ENCODE data around the gene RPA1.
"Not testable (repeated sequence)": the region's sequence is repeated elsewhere in the genome, so short reads cannot be mapped to it uniquely, and the experiment has no call there.

The RPA1 gene

GRCh38 chr17:1880851-1881630 lies 51.2 kb downstream of the RPA1 start:
- no peak for DNase-seq

DNA sequence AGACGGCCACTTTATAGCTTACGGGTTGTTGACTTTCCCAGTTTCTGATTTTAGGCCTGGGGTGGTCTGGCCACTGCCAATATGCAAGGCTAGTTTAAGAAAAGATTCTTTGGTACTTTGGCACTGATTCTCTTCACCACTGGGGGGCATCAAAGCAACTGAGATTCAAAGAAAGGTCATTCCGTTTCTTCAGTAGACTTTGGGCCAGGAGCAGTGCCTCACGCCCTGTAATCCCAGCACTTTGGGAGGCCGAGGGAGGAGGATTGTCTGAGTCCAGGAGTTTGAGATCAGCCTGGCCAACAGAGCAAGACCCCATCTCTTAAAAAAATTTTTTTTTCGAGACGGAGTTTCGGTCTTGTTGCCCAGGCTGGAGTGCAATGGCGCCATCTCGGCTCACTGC lies 53.0 kb downstream of the RPA1 start:
- DNase-seq, result peak; percentile 16

DNA sequence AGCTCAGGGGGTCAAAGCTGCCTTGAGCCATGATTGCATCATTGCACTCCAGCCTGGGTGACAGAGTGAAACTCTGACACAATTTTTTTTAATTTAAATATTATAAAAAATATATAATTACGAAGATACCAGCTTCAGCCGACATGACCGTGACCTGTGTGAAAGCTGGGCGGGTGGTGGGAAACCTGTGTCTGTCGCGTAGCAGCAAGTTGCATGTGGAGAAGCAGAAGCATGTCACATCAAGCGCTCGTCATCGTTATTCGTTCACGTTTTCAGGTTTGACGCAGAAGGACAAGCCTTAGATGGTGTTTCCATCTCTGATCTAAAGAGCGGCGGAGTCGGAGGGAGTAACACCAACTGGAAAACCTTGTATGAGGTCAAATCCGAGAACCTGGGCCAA lies 53.7 kb downstream of the RPA1 start:
- DNase-seq, result no peak

- no peak for DNase-seq
These were observed 58.9 kb downstream of the RPA1 start for GRCh38 chr17:1888741-1889140.

DNA sequence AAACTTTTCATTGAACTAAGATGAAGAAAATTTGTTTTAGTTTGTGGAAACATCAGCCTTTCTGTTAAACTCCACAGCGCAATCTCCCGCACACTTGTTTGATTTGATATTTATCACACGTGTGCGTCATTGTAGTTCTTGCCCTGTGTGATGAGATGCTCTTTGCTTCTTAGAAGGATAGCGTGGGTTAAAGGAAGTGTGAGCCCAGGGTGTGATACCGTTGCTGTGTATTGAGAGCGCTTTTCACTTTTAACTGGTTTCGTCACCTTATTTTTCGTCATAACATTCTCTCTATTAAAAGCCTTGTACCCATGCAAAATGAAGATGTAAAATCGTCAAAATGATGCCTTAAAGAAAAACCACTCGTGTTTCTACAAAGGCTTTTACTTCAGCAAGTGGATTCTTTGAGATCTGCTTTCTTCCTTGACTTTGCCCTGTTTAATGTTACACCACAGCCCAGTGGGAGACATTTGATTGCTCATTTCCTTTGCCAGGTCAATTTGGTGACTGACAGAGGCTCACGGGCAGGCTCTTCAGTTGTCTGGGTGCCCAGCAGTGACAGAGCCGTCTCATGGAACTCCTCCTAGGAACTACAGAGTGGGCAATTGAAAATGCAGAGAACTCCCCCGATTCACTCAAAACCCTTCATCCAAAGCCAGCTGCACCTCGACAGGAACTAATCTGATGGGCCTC lies 61.1 kb downstream of the RPA1 start:
- no peak for DNase-seq

GRCh38 chr17:1894753-1895339 lies 65.0 kb downstream of the RPA1 start:
- DNase-seq, result no peak

- not testable (repeated sequence) for DNase-seq
These were observed 65.7 kb downstream of the RPA1 start for GRCh38 chr17:1895479-1895878.

- DNase-seq, result no peak
These were observed 66.7 kb downstream of the RPA1 start for GRCh38 chr17:1896243-1897104.

GRCh38 chr17:1897105-1897656 lies 67.4 kb downstream of the RPA1 start:
- DNase-seq, result no peak

- no peak for DNase-seq
These were observed 68.5 kb downstream of the RPA1 start for GRCh38 chr17:1898332-1898731.

- DNase-seq, result no peak
These were observed 69.1 kb downstream of the RPA1 start for GRCh38 chr17:1898872-1899271.

GRCh38 chr17:1899403-1900000 lies 69.7 kb downstream of the RPA1 start:
- DNase-seq, result no peak

- peak; percentile 21 for DNase-seq
These were observed 74.7 kb downstream of the RPA1 start for GRCh38 chr17:1904273-1905182.

GRCh38 chr17:1905190-1905913 lies 75.5 kb downstream of the RPA1 start:
- DNase-seq, result peak; percentile 86

- no peak for DNase-seq
These were observed 76.9 kb downstream of the RPA1 start for GRCh38 chr17:1906662-1907101.

GRCh38 chr17:1907216-1907631 lies 77.4 kb downstream of the RPA1 start:
- no peak for DNase-seq

DNA sequence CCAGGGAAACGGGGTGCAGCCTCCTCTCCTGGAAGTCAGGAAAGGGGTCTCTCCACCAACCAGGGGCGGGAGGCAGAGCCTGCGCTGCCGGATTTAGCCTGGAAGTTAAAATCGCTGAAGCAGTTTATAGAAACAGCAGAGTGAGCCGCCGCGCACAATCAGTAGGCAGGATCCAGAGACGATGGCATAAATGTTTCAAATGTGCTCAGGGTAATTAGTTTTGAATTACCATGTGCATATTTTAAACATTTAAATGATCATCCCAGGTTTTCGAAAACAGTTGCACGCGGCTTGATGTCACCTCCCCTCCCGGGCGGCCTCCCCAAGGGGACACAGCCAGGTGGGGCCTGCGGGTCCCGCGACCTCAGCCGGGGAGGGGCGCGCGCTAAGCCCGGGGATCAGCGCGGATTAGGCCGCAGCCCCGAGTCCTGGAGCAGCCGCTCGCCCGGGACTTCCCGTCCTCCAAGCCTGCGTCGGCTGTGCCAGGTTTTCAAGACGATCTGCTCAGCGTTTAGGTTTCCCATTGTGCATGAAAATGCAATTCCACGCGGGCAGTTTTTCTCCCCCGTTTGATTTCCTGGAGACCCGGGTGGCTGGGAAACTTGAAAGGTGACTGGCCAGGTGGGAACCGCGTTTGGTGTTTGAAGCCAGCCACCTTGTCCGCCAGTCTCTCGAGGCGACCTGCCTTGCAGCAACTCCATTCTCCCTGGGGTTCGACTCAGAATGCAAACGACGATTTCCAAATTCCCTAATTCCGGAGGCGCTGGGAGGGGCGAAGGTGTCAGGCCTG lies 78.3 kb downstream of the RPA1 start:
- DNase-seq, result no peak

GRCh38 chr17:1908699-1909309 lies 79.0 kb downstream of the RPA1 start:
- peak; percentile 66 for DNase-seq

DNA sequence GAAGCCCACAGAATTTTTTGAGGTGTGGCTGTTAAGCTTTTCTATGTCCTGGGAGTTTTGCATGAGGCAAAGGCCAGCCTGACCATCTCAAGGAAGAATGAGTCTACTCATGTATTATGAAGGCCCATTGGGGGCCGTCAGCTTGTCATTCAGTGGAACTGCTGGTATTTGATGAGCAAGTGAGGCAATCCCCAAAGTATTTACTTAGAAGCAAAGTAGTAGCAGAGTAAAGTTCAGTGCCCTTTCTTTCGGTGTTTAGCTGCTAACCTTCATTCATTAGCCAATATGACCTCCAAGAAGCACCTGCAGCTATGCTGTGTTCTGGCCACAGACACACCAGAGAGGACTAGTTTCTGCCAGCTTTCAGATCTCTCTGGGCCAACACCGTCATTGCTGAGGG lies 80.2 kb downstream of the RPA1 start:
- no peak for DNase-seq

Data from NCI-H1436 (cell line).